Endothelial cell of hepatic sinusoid (primary cell): ENCODE data around the gene HIBADH.
"Not testable (repeated sequence)": the region's sequence is repeated elsewhere in the genome, so short reads cannot be mapped to it uniquely, and the experiment has no call there.

Source experiments
- in situ Hi-C: cut with HindIII; loops from 2 replicates; pipeline ENCODE4 v1.10.0; 2017; ENCODE audit warnings: low sequenced_read_pairs

The HIBADH gene

DNA sequence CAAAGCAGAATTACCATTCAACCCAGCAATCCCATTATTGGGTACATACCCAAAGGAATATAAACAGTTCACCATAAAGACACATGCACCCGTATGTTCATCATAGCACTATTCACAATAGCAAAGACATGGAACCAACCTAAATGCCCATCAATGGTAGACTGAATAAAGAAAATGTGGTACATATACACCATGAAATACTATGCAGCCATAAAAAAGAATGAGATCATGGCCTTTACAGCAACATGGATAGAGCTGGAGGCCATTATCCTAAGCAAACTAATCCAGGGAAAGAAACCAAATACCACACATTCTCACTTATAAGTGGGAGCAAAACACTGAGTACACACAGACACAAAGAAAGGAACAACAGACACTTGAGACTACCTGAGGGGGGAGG lies 23.6 kb downstream of the HIBADH start:
- in situ Hi-C loops, result not testable (repeated sequence)

DNA sequence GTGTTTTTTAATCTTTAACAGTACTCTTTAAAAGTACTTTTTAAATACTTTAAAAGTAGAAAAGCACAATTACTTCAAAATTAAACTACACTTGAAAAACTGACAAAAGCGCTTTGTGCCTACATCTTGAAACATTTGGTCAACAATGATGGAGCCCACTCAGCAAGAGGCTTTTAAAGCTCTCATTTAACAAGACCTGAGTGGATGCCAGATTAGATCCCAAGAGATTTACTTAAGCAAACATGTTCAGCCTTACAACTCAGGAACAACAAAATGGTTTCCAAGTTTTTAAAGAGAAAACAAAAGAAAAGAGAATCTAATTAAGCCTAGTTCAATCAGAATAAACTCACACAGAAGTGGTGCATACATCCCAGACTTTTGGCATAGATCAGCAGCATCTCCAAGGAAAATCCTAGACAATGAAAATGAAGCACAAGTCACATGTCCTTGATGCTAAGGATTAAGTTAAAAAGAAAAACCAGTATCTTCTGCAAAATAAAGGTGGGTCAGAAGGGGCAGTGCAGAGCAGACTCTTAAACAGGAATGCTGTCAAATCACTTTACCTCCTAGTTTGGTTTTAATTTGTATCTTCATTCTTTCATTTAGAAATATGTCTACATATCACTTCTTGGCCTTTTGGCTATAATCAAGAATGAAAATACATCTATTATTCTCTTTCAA lies 26.2 kb downstream of the HIBADH start:
- in situ Hi-C loops, result no loop called here

DNA sequence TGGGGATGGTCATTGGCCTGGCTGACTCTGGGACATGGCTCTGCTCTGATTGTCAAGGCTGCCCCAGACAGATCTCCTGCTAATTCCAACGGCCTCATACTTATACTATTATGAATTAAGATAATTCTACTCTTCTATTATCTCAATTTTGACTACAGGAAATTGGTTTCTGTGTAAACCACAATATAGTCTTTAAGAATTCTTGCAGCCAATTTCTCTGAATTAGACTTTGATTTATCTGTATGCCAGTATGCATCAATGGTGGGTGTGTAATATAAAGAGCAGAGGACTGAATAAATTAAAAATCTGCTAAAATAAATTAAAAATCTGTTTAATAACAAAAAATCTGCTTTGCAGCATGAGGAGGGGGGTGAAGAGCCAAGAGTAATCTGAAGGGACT lies 27.0 kb downstream of the HIBADH start:
- in situ Hi-C loops, result no loop called here

DNA sequence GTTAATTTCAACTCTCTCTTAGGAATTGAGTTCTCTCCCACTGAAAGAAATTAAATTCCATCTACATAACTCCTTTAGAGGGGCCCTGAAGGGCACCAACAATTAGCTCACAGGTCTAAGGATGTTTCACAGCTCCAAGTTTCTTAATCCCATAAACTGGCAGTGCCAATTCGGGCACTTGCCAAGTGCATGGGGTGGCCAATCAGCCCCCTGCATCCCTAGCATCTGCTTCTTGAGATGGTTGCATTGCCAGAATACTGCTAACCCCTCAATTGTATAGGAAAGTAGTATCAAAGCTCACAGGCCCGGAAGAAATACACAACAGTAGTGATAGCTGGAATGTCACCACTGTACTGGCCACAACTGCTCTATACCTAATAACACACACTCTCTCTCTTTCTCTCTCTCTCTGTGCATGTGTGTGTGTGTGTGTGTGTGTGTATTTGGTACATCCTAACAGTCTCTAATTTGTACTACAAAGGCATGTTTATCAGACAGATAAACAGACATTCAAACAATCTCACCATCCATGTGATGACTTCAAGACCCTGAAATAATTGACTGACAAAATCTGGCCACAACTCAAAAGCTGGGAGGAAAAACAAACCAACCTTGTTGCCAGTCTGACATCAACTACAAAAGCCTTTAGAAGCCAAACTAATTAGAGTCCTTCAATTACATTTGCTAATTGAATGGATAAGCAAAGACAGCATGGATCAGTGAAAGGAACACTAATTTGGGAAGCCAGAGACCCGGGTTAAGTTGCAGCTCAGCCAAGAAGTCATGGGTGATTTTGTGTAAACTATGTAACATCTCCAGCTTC lies 27.8 kb downstream of the HIBADH start:
- in situ Hi-C loops, result no loop called here

DNA sequence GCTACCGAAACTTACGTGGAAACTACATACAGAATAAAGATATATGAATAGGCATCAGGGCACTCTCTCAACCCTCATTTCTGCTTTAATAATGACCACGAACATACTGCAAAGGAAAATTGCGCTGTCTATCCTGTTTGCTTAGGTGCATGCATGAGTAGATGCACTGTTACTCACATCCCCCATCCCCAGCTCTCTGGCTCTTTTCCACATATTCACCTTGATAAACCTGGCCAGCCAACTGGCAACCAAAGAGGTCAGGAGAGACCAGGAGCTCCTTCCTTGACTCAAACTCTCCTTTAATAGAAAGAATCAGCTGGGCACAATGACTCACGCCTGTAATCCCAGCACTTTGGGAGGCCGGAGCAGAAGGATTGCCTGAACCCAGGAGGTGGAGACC lies 29.6 kb downstream of the HIBADH start:
- in situ Hi-C loops, result no loop called here

DNA sequence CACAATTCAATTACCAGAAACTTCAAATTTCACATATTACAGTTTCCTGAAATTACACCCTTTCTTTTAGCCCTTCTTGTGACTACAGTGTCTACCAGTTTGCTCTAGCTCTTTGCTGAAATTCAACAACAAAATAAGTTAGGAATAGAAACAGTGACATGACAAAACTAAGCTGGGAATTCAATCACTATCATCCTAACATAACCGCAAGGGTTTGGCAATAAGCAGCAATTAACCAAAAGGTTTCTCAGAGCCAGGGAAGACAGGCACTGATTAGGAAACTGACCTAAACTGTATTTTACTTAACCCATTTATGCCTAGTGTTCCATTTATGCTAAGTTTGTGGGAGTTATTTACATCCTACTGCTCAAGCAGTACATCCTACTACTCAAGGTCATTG lies 31.3 kb downstream of the HIBADH start:
- in situ Hi-C loops, result no loop called here

DNA sequence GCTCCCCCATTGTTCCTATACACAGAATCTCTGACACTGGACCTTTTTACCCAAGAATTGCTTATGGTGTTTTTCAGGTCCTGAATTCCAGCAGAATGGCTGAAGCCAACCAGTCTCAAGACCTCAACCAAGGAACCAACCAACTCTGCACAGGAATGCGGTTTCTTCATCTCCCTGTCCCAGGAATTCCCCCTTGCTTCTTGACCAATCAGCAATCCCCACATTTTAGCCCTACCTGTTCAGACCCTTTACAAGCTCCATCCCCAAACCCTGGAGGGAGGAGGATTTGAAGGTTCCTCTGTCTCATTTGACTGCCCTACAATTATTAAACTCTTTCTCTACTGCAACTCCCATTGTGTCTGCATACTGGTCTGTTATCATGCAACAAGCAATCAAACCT lies 35.5 kb downstream of the HIBADH start:
- in situ Hi-C loops, result no loop called here

DNA sequence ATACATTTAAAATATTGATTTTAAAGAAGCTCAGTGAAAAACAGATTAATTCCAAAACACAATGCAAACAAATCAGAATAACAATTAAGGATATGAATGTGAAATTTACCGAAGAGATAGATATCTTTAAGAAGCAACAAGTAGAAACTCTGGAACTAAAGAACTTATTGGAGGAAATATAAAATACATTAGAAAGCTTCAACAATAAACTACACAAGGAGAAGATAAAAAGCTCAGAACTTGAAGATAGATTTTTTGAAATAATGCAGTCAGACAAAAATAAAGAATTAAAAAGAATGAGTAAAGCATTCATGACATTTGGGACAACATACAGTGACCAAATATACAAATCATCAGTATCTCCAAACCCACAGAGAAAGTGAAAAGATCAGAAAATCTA lies 43.2 kb downstream of the HIBADH start:
- in situ Hi-C loops, result no loop called here

DNA sequence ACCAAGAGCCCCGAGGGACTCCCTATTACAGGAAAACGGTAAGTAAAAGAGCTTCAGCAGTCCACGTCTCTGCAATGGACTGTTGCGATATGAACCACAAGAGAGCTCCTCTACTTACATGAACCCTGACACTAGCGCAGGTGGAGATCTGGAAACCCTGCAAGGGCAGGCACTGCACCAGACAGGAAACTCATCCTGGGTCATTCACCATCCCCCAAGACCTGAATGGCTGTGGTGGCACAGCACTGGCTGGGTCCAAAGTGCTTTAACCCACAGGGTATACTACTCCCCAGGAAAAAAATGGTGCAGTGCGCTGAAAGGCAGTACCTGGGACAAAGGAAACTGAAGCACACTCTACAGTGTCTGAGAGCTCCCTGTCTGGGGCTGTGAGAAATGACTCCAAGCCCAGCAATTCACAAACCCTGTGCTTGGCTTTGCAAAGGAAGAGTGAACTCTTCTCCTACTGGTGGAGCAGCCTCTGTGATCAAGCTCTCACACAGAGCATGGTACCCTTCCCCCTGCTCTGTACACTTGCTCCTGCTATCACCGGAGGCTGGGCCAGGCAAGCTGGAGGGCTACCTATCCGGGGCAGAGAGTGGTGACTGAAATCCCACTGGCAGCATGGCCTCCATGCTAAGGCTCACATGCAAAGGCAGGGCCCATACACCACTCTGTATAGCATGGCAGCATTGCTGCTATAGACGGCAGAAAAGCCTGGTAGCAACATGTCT lies 44.9 kb downstream of the HIBADH start:
- in situ Hi-C loops, result no loop called here

DNA sequence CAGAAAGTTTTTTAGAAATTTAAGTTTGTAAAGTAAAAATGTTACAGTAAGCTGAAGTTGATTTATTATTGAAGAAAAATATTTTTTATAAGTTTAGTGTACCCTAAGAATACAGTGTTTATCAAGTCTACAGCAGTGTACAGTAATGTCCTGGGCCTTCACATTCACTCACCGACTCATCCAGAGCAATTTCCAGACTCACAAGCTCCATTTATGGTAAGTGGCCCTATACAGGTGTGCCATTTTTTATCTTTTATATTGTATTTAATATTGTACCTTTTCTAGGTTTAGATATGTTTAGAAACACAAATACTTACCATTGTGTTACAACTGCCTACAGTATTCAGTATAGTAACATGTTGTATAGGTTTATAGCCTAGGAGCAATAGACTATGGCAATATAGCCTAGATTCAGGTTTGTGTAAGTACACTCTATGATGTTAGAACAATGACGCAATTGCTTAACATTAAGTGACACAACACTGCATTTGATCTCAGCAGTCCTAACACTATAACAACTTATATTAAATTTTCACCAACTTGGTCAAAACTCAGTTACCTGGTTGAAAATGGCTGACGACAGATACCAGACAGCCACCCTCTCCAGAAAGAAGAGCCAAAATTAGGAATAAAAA lies 45.7 kb downstream of the HIBADH start:
- in situ Hi-C loops, result no loop called here

DNA sequence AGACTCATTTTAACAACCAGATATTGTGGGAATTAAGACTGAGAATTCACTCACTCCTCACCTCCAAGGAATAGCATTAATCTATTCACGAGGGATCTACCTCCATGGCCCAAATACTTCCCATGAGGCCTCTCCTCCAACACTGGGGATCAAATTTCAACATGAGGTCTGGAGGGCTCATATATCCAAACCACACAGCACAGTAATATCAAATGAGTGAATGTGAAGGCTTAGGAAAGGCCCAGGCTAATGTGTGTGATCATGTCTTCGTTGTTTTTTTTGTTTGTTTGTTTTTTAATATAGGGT lies 46.5 kb downstream of the HIBADH start:
- in situ Hi-C loops, result no loop called here

DNA sequence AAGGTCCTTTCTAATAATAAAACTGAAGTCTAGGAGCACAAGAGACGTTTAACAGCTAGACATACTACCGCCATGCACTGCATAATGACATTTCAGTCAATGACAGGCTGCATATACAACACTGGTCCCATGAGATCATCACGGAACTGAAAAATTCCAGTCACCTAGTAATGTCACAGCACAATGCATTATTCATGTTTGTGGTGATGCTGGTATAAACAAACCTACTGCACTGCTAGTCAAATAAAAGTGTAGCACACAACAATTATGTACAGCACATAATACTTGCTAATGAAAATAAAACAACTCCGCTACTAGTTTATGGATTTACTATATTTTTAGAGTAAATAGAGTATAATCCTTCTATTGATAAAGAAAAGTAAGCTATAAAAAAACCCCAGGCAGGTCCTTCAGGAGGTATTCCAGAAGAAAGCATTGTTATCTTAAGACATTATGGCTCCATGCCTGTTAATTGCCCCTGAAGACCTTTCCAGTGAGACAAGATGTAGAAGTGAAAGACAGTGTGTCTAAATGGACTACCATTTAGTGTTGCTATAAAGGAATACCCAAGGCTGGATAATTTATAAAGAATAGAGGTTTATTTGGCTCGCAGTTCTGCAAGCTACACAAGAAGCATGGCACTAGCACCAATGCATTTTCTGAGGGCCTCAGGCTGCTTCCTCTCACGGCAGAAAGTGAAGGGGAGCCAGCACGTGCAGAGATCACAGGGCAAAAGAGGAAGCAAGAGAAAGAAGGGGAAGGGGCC lies 47.1 kb downstream of the HIBADH start:
- in situ Hi-C loops, result no loop called here

DNA sequence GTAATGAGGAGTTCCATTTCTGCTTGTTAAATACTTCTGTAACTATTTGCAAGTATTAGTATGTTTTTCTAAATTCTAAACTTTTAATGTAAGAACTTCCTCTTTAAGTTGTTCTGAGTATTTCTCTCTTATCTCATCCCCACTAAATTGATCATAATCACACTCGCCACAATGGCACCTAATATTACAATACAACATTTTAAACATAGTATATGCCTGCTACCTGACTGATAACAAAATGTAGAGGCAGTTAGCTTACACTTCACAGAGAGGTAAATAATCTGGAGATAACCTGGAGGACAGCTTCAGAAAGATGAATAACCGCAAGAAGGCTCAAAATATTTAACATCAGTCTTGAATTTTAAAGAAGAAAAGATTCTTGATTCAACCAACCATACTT lies 48.6 kb downstream of the HIBADH start:
- in situ Hi-C loops, result no loop called here

DNA sequence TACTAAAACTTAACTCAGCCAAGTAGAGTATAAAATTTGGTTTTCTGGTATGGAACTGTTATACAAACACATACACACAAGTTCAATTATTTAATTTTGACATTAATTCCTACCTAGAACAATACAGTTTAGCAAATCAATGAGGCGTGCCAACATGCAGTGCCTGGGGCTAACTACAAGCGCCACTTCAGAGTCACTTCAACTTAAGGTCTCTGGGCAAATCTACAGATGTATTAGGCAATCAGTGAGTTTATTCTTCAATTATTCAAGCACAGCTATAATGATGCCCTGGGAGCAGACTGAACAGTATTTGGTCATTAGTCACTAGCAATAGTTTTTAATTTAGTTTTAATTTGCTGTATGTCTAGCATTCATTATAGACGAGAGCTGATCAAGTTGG lies 51.6 kb downstream of the HIBADH start:
- in situ Hi-C loops, result no loop called here

DNA sequence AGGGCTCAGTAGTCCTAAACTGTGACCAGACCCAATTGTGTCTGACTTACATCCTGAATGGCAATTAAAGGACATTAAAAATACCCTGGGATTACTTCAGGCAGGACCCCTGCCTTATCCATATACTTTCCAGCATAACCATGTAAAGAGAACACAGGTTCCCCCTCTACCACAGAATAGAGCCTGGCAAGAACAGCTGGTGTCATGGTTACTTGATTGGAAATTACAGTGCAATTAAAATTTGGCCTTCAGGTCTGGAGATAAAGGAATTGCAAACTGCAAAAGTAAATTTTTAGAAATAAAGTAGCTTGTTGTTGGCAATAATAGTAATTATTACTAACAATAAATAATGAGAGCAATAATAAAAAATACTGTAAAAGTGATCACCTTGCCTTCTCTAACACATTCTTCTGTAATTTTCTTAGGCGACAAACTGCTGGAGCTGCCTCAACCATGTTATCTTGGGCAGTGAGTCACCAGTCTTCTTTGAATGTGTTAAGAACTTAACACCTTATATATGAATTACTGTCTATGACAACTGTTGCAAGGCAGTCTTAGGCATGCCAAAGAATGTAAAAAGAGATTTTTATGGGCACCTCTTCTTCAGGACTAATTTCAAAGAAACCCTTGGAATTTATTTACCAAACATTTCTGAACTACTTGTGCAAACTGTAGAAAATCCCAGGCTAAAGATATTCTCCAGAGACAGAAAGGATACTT lies 53.7 kb downstream of the HIBADH start:
- in situ Hi-C loops, result no loop called here

DNA sequence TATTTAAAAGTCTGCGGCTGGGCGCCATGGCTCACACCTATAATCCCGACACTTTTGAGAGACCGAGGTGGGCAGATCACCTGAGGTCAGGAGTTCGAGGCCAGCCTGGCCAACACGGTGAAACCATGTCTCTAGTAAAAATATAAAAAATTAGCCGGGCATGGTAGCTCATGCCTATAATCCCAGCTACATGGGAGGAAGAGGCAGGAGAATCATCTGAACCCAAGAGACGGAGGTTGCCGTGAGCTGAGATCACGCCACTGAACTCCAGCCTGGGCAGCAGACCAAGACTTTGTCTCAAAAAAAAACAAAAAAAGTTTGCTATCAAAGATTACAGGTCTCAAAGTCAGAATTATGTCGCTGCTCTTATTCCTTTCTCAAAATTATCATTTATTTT lies 55.5 kb downstream of the HIBADH start:
- in situ Hi-C loops, result no loop called here

DNA sequence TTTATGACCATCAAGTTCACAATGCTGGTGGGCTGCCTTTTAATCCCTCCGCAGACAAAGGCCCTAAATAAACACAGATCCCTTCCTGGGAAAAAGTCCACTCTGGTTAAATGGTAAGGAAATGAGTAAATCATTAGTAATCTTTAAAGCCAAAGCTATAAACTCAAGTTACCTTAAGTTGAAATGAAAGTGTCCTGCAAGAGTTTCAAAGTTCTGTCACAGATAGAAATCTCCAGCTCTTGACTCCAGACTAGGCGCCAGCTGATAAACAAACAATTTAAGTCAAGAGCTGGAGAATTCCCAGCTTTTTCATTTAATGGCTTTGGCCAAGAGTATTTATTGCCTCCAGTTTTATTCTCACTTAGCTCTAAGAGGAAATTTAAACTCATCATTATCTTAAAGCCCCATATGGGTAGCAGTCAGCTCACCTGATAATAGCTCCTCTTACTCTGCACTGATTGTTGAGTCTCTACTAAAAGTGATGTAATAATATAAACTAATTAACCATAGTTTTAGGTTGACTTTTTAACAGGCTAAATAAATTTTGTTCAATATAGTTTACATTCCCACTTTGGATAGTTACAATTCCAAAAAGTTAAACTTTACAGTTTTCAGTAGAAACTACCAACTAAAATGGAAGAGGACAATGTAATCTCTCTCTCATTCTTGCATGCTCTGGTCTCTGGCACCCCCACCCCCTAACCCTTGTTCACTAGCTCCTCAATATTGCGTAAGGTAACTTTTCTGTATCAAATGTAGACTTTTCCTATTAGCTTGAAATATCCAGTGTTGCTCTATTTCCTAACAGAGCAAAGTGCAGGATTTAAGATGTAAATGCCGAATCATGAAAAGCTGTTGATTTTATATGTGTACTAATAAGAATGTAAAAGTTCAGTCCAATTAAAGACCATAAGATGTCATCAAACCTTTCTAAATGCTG lies 56.1 kb downstream of the HIBADH start:
- in situ Hi-C loops, result no loop called here

DNA sequence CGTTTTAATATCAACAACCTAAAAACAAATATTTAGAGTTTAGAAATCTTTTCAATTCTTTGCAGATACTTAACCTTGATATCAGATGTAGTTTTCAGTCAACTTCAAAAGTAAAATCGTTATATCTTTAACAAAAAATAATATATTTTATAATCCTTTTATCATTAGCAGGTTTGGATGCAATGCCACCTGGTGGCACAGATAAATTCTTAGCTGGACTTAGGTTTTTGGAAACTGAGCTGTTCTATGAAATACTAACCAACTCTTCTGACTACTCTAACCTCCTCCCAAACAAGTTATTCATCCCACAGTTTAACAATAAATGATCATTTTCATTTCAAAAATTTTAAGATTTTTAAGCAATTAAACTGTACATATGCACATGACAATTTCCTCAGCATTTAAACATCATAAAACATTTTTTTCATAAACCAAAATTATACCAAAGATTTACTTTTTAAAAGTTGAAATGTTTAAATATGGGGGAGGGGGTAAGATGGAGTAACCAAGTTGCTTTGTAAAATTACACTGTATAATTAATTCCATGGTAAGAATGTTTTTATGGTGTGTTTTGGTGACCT lies 56.9 kb downstream of the HIBADH start:
- in situ Hi-C loops, result no loop called here

DNA sequence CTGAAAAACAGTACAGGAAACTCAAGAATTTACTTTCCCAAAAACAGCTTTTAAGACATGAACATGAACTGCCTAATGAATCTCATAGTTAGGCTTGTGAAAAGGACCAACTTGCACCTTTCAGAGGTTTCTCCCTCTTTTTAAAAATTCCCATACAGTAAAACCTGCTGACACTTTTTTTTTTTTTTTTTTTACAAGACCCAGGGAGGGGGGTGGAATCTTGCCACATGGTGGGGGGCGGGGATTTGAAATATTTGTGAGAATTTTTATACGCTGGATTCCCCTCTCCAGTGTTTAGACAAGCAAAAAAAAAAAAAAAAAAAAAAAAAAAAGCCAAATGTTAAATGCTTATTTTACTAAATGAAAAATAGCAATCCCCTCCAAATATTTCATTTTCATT lies 57.4 kb downstream of the HIBADH start:
- in situ Hi-C loops, result no loop called here
